DOHH2 (cell line): ENCODE data around the gene PTPN14.
"Not testable (repeated sequence)": the region's sequence is repeated elsewhere in the genome, so short reads cannot be mapped to it uniquely, and the experiment has no call there.

Source experiments
- H3F3A ChIP-seq: fragments of 200-600 bp; sonication (generic), shearing (Covaris generic); 2 replicates; pipeline ENCODE4 v1.6.0; 2016; ENCODE audit warnings: antibody characterized with exemption, mild to moderate bottlenecking; ENCODE audit not compliant: control insufficient read depth, insufficient read depth
- H3K27ac ChIP-seq: fragments of 200-600 bp; sonication (generic); 2 replicates; pipeline ENCODE4 v1.5.1; 2014; ENCODE audit warnings: low read depth, mild to moderate bottlenecking, low read length, moderate library complexity
- H3K27me3 ChIP-seq: fragments of 200-600 bp; sonication (generic); 2 replicates; pipeline ENCODE4 v1.6.1; 2014; ENCODE audit warnings: mild to moderate bottlenecking, low read length, mixed read lengths; ENCODE audit not compliant: control insufficient read depth
- H3K36me3 ChIP-seq: fragments of 200-600 bp; sonication (generic); 2 replicates; pipeline ENCODE4 v1.6.1; 2014; ENCODE audit warnings: mild to moderate bottlenecking, low read length, moderate library complexity, mixed read lengths; ENCODE audit not compliant: control insufficient read depth
- H3K4me1 ChIP-seq: fragments of 200-600 bp; sonication (generic); 2 replicates; pipeline ENCODE4 v1.6.1; 2014; ENCODE audit warnings: mild to moderate bottlenecking, low read length, mixed read lengths; ENCODE audit not compliant: control insufficient read depth
- H3K4me2 ChIP-seq: fragments of 200-600 bp; sonication (generic); 2 replicates; pipeline ENCODE4 v1.6.0; 2014; ENCODE audit warnings: mild to moderate bottlenecking, low read length, moderate library complexity
- H3K4me3 ChIP-seq: fragments of 200-600 bp; sonication (generic); 2 replicates; pipeline ENCODE4 v1.5.1; 2014; ENCODE audit warnings: mild to moderate bottlenecking, low read length, mixed read lengths
- H3K79me2 ChIP-seq: fragments of 200-600 bp; sonication (generic); 2 replicates; pipeline ENCODE4 v1.6.1; 2014; ENCODE audit warnings: mild to moderate bottlenecking, low read length, mixed read lengths; ENCODE audit not compliant: control insufficient read depth
- H3K9me2 ChIP-seq: fragments of 200-600 bp; sonication (generic); replicated peaks from 2 replicates; pipeline ENCODE4 v1.6.1; 2014; ENCODE audit warnings: mild to moderate bottlenecking, low read length, mixed read lengths; ENCODE audit not compliant: control insufficient read depth
- H3K9me3 ChIP-seq: fragments of 200-600 bp; sonication (generic); 2 replicates; pipeline ENCODE4 v1.6.1; 2014; ENCODE audit warnings: antibody characterized with exemption, low read length, mixed read lengths; ENCODE audit not compliant: control insufficient read depth, insufficient read depth
- H4K20me1 ChIP-seq: fragments of 200-600 bp; sonication (generic); 2 replicates; pipeline ENCODE4 v1.6.0; 2014; ENCODE audit warnings: low read depth, mild to moderate bottlenecking, antibody characterized with exemption, low read length, moderate library complexity; ENCODE audit not compliant: control insufficient read depth, insufficient read depth
- EZH2phosphoT487 ChIP-seq: fragments of 200-600 bp; sonication (generic); IDR thresholded peaks from 2 replicates; pipeline ENCODE4 v1.6.1; 2017; ENCODE audit warnings: borderline replicate concordance, mild to moderate bottlenecking, antibody characterized with exemption, low read length, moderate library complexity, mixed read lengths
- TF ChIP-seq, protein P1 (sequence below): fragments of 200-600 bp; sonication (generic); IDR thresholded peaks from one replicate; pipeline ENCODE4 v1.5.1; 2014; ENCODE audit warnings: antibody characterized with exemption, mild to moderate bottlenecking, low read depth, low read length; ENCODE audit not compliant: poor library complexity, severe bottlenecking

PTPN14 gene

DNA sequence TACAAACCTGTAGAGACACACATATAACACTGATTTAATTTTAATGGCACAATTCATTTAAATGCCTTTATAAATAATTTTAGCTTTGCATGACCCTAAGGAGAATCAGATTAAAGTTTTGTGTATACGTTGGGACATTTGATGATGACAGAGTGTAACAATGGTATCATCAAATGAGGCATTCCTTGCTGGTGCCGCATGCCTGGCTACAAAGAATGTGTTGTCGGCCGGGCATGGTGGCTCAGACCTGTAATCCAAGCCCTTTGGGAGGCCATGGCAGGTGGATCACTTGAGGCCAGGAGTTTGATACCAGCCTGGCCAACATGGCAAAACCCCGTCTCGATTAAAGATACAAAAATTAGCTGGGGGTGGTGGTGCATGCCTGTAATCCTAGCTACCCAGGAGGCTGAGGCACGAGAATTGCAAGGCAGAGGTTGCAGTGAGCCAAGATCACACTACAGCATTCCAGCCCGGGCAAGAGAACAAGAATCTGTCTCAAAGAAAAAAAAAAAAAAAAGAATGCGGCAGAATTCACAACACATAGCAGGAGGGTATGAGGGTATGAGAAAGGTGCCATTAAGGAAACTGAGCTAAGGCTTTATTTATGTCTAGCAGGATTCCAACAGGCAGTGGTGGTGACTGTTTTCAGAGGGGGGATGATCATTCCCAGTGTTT lies 58.9 kb downstream of the PTPN14 start:
- H4K20me1 ChIP-seq = no peaks in the 10 kb centered on the region
- H3K27ac ChIP-seq = no peak overlapping the region
- H3K9me3 ChIP-seq = no peaks in the 10 kb centered on the region
- no peaks in the 10 kb centered on the region for H3K79me2 ChIP-seq
- H3F3A ChIP-seq = no peaks in the 10 kb centered on the region
- H3K4me2 ChIP-seq = no peak overlapping the region
- H3K27me3 ChIP-seq = no peaks in the 10 kb centered on the region
- no peaks in the 10 kb centered on the region for H3K4me1 ChIP-seq
- H3K4me3 ChIP-seq = no peak overlapping the region
- TF ChIP-seq, protein P1, sequence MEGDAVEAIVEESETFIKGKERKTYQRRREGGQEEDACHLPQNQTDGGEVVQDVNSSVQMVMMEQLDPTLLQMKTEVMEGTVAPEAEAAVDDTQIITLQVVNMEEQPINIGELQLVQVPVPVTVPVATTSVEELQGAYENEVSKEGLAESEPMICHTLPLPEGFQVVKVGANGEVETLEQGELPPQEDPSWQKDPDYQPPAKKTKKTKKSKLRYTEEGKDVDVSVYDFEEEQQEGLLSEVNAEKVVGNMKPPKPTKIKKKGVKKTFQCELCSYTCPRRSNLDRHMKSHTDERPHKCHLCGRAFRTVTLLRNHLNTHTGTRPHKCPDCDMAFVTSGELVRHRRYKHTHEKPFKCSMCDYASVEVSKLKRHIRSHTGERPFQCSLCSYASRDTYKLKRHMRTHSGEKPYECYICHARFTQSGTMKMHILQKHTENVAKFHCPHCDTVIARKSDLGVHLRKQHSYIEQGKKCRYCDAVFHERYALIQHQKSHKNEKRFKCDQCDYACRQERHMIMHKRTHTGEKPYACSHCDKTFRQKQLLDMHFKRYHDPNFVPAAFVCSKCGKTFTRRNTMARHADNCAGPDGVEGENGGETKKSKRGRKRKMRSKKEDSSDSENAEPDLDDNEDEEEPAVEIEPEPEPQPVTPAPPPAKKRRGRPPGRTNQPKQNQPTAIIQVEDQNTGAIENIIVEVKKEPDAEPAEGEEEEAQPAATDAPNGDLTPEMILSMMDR = no peak
- no peak for TF ChIP-seq EZH2phosphoT487
- H3K36me3 ChIP-seq = no peaks in the 10 kb centered on the region
- H3K9me2 ChIP-seq = no peaks in the 10 kb centered on the region

DNA sequence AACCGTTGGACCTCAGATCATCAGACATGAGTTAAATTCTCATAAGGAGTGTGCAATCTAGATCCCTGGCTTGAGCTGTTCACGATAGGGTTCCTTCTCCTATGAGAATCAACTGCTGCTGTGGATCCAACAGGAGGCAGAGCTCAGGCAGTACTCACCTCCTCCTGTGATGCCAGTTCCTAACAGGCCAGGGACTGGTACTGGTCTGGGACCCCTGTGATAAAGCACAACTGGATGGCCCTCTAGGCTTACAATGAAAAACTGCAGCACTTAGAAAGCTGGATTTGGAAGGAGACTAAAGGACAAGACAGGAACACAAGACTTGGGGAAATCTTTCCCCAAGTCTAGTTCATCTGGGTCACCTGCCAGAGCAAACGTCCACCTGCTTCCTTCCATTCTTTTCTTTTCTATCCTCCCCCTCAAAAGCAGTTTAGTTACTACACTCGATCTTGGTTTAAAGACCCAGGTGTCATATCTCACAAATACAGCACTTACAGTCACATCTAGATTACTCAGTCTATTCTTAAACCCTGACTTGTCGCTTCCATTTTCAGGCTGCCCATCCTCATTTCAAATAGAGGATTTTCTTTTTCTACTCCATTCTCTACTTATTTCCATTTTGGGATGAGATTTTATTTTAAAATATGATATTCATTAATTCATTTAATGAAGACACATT lies 59.8 kb downstream of the PTPN14 start:
- H3K27ac ChIP-seq = no peak overlapping the region
- H3F3A ChIP-seq = no peaks in the 10 kb centered on the region
- no peaks in the 10 kb centered on the region for H3K9me2 ChIP-seq
- H4K20me1 ChIP-seq = no peaks in the 10 kb centered on the region
- no peak overlapping the region for H3K4me2 ChIP-seq
- no peaks in the 10 kb centered on the region for H3K79me2 ChIP-seq
- H3K4me3 ChIP-seq = no peak overlapping the region
- no peaks in the 10 kb centered on the region for H3K36me3 ChIP-seq
- H3K27me3 ChIP-seq = no peaks in the 10 kb centered on the region
- TF ChIP-seq EZH2phosphoT487 = no peak
- TF ChIP-seq, protein P1 = no peak
- H3K4me1 ChIP-seq = no peaks in the 10 kb centered on the region
- H3K9me3 ChIP-seq = no peaks in the 10 kb centered on the region

DNA sequence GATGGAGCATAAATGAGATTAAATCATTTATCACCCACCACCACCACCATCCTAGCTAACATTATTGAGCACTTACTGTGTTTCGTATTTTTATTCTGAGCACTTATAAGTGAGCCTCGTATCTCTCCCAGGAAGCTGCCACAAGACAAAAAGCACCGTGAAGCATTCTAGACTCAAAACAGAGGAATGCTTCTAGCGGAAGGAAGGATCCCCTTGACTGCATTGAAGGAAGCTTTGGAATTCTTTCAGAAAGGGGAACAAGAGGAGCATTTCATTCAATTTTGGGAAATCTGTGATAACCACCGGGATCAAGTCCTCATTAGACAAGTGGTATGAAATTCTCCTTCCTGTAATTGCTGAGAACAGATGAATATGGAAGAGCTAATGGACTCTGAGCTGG lies 66.3 kb downstream of the PTPN14 start:
- H3F3A ChIP-seq = no peaks in the 10 kb centered on the region
- TF ChIP-seq, protein P1 = no peak
- no peak for TF ChIP-seq EZH2phosphoT487
- no peaks in the 10 kb centered on the region for H3K9me2 ChIP-seq
- no peak overlapping the region for H3K4me2 ChIP-seq
- H3K9me3 ChIP-seq = no peaks in the 10 kb centered on the region
- no peak overlapping the region for H3K4me3 ChIP-seq
- no peaks in the 10 kb centered on the region for H3K36me3 ChIP-seq
- H4K20me1 ChIP-seq = no peaks in the 10 kb centered on the region
- no peak overlapping the region for H3K27ac ChIP-seq
- no peaks in the 10 kb centered on the region for H3K4me1 ChIP-seq
- no peaks in the 10 kb centered on the region for H3K79me2 ChIP-seq
- H3K27me3 ChIP-seq = no peaks in the 10 kb centered on the region

DNA sequence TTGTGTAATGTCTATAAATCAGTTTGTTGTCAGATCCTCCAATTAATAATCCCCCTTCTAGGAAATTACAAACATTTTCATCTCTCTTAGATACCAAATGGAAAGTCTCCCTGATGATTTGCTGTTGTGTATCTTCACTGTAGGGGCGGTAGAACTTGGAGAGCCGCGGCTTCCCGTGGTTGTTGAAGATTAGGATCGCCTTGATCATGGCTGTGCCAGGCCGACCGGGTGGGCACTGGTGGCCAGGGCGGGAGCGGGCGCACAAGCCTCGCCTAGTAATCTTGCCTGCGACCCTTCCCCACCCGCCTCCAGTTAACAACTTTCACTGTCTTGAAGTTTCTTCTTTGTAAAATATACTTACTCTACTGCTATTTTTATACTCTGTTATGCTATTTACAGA lies 68.2 kb downstream of the PTPN14 start:
- H4K20me1 ChIP-seq, H3K4me3 ChIP-seq, H3K36me3 ChIP-seq, H3K9me3 ChIP-seq, H3F3A ChIP-seq, H3K27ac ChIP-seq, H3K27me3 ChIP-seq, H3K4me1 ChIP-seq, H3K79me2 ChIP-seq, H3K9me2 ChIP-seq, H3K4me2 ChIP-seq: not testable (repeated sequence)

DNA sequence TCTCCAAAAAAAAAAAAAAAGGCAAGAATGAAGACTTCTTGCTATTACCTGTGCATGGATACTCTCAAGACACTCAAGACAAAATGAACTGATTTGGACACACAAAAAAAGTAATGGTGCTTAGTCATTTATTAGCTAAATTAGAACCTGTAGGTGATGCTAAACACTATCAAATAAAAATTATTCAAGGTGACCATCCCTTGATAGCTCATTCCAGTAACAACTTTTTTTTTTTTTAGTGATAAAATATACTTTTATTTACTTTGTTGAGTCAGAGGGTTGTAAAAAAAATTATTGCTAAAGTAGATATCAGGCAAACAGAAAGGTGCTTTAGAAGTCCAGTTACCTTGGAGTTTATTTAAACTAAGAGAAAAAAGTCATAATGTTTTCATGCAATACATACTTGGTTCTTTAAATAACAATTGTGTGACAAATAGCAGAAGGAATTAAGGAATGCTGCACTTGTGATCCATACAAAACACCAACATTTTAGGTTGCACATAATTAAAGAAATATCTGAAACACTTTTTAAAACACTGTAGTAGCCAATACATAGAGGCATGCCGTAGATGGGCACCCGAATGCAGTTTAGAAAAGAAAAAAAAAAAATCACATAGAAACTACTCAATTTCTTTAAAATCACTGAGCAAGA lies 69.3 kb downstream of the PTPN14 start:
- H3K36me3 ChIP-seq, H3K27ac ChIP-seq, H3K4me2 ChIP-seq, H3K4me1 ChIP-seq, H3K4me3 ChIP-seq, H3K79me2 ChIP-seq, H3K27me3 ChIP-seq, H3K9me2 ChIP-seq, H4K20me1 ChIP-seq, H3K9me3 ChIP-seq, H3F3A ChIP-seq: not testable (repeated sequence)
